Neural cell (in vitro differentiated cells): ENCODE results near the gene UGT1A8. TPM values are rescaled to one million over a fixed set of nuclear protein-coding genes. Genes with fewer than 3 reads are reported as not detected.
"Not testable (repeated sequence)": the region's sequence is repeated elsewhere in the genome, so short reads cannot be mapped to it uniquely, and the experiment has no call there.

ENCODE experiments used
- H2AFZ ChIP-seq: fragments of 200-600, 300-800 bp; sonication (generic), shearing (Covaris generic); 2 replicates; pipeline ENCODE4 v1.6.0; 2014; ENCODE audit warnings: low read depth, mild to moderate bottlenecking, antibody characterized with exemption, low read length, moderate library complexity
- H3F3A ChIP-seq: fragments of 200-600 bp; shearing (Covaris generic); 2 replicates; pipeline ENCODE4 v1.6.1; 2016; ENCODE audit warnings: mild to moderate bottlenecking, moderate library complexity, mixed read lengths, antibody characterized with exemption, low read length; ENCODE audit not compliant: insufficient read depth, poor library complexity, severe bottlenecking
- H3K27ac ChIP-seq: fragments of 200-600, 300-800 bp; sonication (generic), shearing (Covaris generic); 2 replicates; pipeline ENCODE4 v1.5.1; 2014; ENCODE audit warnings: mild to moderate bottlenecking, low read length, moderate library complexity
- H3K27me3 ChIP-seq: fragments of 300-800, 200-600 bp; sonication (generic), shearing (Covaris generic); 2 replicates; pipeline ENCODE4 v1.6.0; 2014; ENCODE audit warnings: mild to moderate bottlenecking, low read depth, low read length, moderate library complexity; ENCODE audit not compliant: insufficient read depth
- H3K36me3 ChIP-seq: fragments of 300-800, 200-600 bp; sonication (generic), shearing (Covaris generic); 2 replicates; pipeline ENCODE4 v1.5.1; 2014; ENCODE audit warnings: mild to moderate bottlenecking, antibody characterized with exemption, low read length, moderate library complexity; ENCODE audit not compliant: insufficient read depth
- H3K4me2 ChIP-seq: fragments of 300-800, 200-600 bp; sonication (generic), shearing (Covaris generic); 2 replicates; pipeline ENCODE4 v1.6.0; 2014; ENCODE audit warnings: mild to moderate bottlenecking, low read length
- H3K4me3 ChIP-seq: fragments of 300-800, 200-600 bp; sonication (generic), shearing (Covaris generic); 2 replicates; pipeline ENCODE4 v1.5.1; 2014; ENCODE audit warnings: mild to moderate bottlenecking, low read length, moderate library complexity
- H3K79me2 ChIP-seq: fragments of 200-600 bp; shearing (Covaris generic); replicated peaks from 2 replicates; pipeline ENCODE4 v1.6.0; 2014; ENCODE audit warnings: mild to moderate bottlenecking, low read length, moderate library complexity; ENCODE audit not compliant: insufficient read depth
- H3K9ac ChIP-seq: fragments of 300-800, 200-600 bp; sonication (generic), shearing (Covaris generic); 2 replicates; pipeline ENCODE4 v1.6.1; 2016; ENCODE audit warnings: mild to moderate bottlenecking, low read length, mixed read lengths
- H3K9me2 ChIP-seq: fragments of 200-600 bp; shearing (Covaris generic); 2 replicates; pipeline ENCODE4 v1.6.1; 2016; ENCODE audit warnings: mild to moderate bottlenecking, low read length, mixed read lengths; ENCODE audit not compliant: insufficient read depth
- H3K9me3 ChIP-seq: fragments of 200-600, 300-800 bp; sonication (generic), shearing (Covaris generic); 2 replicates; pipeline ENCODE4 v1.6.1; 2016; ENCODE audit warnings: mild to moderate bottlenecking, mixed run types, low read length, moderate library complexity, mixed read lengths
- H4K20me1 ChIP-seq: fragments of 200-600 bp; shearing (Covaris generic); 2 replicates; pipeline ENCODE4 v1.6.1; 2016; ENCODE audit warnings: mild to moderate bottlenecking, mixed run types; ENCODE audit not compliant: insufficient read depth
- CTCF ChIP-seq: fragments of 450-650 bp; IDR thresholded peaks from 2 replicates; pipeline ENCODE4 v1.5.1; 2014; ENCODE audit warnings: antibody characterized with exemption, mild to moderate bottlenecking, moderate library complexity; ENCODE audit not compliant: poor library complexity, severe bottlenecking
- EP300 ChIP-seq: fragments of 450-650 bp; conservative IDR thresholded peaks from 2 replicates; pipeline ENCODE4 v1.6.1; 2014; ENCODE audit warnings: antibody characterized with exemption, mild to moderate bottlenecking, moderate library complexity; ENCODE audit not compliant: poor library complexity, severe bottlenecking
- EZH2 ChIP-seq: fragments of 200-600, 300-800 bp; shearing (Covaris generic), sonication (generic); IDR thresholded peaks from 2 replicates; pipeline ENCODE4 v1.6.1; 2014; ENCODE audit warnings: antibody characterized with exemption, low read length, borderline replicate concordance, mild to moderate bottlenecking; ENCODE audit not compliant: insufficient read depth, poor library complexity, severe bottlenecking
- MXI1 ChIP-seq: fragments of 450-650 bp; conservative IDR thresholded peaks from 2 replicates; pipeline ENCODE4 v1.6.1; 2014; ENCODE audit warnings: antibody characterized with exemption, mild to moderate bottlenecking; ENCODE audit not compliant: poor library complexity, severe bottlenecking
- POLR2AphosphoS5 ChIP-seq: IDR thresholded peaks from 2 replicates; pipeline ENCODE4 v1.6.1; 2012
- RAD21 ChIP-seq: fragments of 450-650 bp; conservative IDR thresholded peaks from 2 replicates; pipeline ENCODE4 v1.6.1; 2014; ENCODE audit warnings: antibody characterized with exemption, mild to moderate bottlenecking, moderate library complexity
- SMC3 ChIP-seq: fragments of 450-650 bp; conservative IDR thresholded peaks from 2 replicates; pipeline ENCODE4 v1.6.1; 2014; ENCODE audit warnings: antibody characterized with exemption, mild to moderate bottlenecking, moderate library complexity; ENCODE audit not compliant: poor library complexity
- TAF1 ChIP-seq: IDR thresholded peaks from 2 replicates; pipeline ENCODE4 v1.6.1; 2012; ENCODE audit warnings: low read depth
- polyA minus RNA-seq: library from RNA; depleted of rRNA, polyadenylated mRNA; stranded (reverse); fragments of >200 nt; gene quantifications from 2 replicates; pipeline ENCODE4 v1.2.3, GENCODE V29; 2014
- polyA plus RNA-seq: library from polyadenylated mRNA; depleted of rRNA; stranded (reverse); fragments of >200 nt; gene quantifications from 2 replicates; pipeline ENCODE4 v1.2.3, GENCODE V29; 2014
- TF ChIP-seq, protein P1 (sequence below): IDR thresholded peaks from 2 replicates; pipeline ENCODE4 v1.6.1; 2012; ENCODE audit warnings: borderline replicate concordance

UGT1A8 gene
- polyA plus RNA-seq (not detected in 2 replicates), polyA minus RNA-seq (not detected in 2 replicates)

- H3K27ac ChIP-seq, H3K4me3 ChIP-seq, H3K9ac ChIP-seq, H3K4me2 ChIP-seq, H3F3A ChIP-seq, H3K9me2 ChIP-seq, H4K20me1 ChIP-seq, H3K27me3 ChIP-seq, H2AFZ ChIP-seq, H3K79me2 ChIP-seq, H3K9me3 ChIP-seq, H3K36me3 ChIP-seq: not testable (repeated sequence)
These were observed at the start of gene UGT1A8 for GRCh38 chr2:233617476-233617875. Gene UGT1A8, plus strand, starts transcription at chr2:233617633. Its CDS starts 75 bp downstream, at chr2:233617708.

DNA sequence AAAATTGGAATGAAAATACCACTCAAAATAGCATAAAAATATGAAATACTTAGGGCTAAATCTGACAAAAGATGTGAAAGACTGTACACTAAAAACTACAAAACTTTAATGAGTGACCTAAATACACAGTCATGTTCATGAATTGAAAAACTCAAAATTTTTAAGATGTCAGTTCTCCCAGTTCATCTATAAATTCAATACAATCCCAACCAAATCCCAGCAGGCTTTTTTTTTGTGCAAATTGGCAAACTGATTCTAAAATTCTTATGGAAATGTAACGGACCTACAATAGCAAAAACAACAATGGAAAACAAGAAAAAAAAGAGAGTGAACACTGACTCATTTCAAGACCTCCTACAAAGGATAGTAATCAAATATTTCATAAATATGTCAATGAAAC is 46.4 kb upstream of the UGT1A8 start:
- no peak overlapping the region for H3K27ac ChIP-seq
- no peak overlapping the region for H3K4me3 ChIP-seq
- TF ChIP-seq TAF1 (no peak), CTCF (no peak), RAD21 (no peak), EZH2 (no peak), SMC3 (no peak), MXI1 (no peak), EP300 (no peak), POLR2AphosphoS5 (no peak)
- TF ChIP-seq, protein P1, sequence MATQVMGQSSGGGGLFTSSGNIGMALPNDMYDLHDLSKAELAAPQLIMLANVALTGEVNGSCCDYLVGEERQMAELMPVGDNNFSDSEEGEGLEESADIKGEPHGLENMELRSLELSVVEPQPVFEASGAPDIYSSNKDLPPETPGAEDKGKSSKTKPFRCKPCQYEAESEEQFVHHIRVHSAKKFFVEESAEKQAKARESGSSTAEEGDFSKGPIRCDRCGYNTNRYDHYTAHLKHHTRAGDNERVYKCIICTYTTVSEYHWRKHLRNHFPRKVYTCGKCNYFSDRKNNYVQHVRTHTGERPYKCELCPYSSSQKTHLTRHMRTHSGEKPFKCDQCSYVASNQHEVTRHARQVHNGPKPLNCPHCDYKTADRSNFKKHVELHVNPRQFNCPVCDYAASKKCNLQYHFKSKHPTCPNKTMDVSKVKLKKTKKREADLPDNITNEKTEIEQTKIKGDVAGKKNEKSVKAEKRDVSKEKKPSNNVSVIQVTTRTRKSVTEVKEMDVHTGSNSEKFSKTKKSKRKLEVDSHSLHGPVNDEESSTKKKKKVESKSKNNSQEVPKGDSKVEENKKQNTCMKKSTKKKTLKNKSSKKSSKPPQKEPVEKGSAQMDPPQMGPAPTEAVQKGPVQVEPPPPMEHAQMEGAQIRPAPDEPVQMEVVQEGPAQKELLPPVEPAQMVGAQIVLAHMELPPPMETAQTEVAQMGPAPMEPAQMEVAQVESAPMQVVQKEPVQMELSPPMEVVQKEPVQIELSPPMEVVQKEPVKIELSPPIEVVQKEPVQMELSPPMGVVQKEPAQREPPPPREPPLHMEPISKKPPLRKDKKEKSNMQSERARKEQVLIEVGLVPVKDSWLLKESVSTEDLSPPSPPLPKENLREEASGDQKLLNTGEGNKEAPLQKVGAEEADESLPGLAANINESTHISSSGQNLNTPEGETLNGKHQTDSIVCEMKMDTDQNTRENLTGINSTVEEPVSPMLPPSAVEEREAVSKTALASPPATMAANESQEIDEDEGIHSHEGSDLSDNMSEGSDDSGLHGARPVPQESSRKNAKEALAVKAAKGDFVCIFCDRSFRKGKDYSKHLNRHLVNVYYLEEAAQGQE: no peak
- no peaks in the 10 kb centered on the region for H3K9me2 ChIP-seq
- no peaks in the 10 kb centered on the region for H4K20me1 ChIP-seq
- no peaks in the 10 kb centered on the region for H3K79me2 ChIP-seq
- no peaks in the 10 kb centered on the region for H3K27me3 ChIP-seq
- H3F3A ChIP-seq: no peaks in the 10 kb centered on the region
- H3K9me3 ChIP-seq: no peaks in the 10 kb centered on the region
- H3K36me3 ChIP-seq: no peaks in the 10 kb centered on the region
- H2AFZ ChIP-seq: no peak overlapping the region
- H3K4me2 ChIP-seq: no peak overlapping the region
- H3K9ac ChIP-seq: no peak overlapping the region

GRCh38 chr2:233571462-233571861 is 46.0 kb upstream of the UGT1A8 start:
- H3K27me3 ChIP-seq: no peaks in the 10 kb centered on the region
- no peaks in the 10 kb centered on the region for H4K20me1 ChIP-seq
- H3K36me3 ChIP-seq: no peaks in the 10 kb centered on the region
- H3K9me3 ChIP-seq: no peaks in the 10 kb centered on the region
- H3K4me3 ChIP-seq: no peak overlapping the region
- no peaks in the 10 kb centered on the region for H3K79me2 ChIP-seq
- TF ChIP-seq TAF1 (no peak), RAD21 (no peak), POLR2AphosphoS5 (no peak), MXI1 (no peak), EP300 (no peak), CTCF (no peak), EZH2 (no peak), SMC3 (no peak)
- TF ChIP-seq, protein P1: no peak
- no peak overlapping the region for H2AFZ ChIP-seq
- H3K4me2 ChIP-seq: no peak overlapping the region
- H3F3A ChIP-seq: no peaks in the 10 kb centered on the region
- no peaks in the 10 kb centered on the region for H3K9me2 ChIP-seq
- H3K9ac ChIP-seq: no peak overlapping the region
- H3K27ac ChIP-seq: no peak overlapping the region
